Measurements from ENCODE around the gene MAPK6.
"Not testable (repeated sequence)": the region's sequence is repeated elsewhere in the genome, so short reads cannot be mapped to it uniquely, and the experiment has no call there.

The MAPK6 gene

DNA sequence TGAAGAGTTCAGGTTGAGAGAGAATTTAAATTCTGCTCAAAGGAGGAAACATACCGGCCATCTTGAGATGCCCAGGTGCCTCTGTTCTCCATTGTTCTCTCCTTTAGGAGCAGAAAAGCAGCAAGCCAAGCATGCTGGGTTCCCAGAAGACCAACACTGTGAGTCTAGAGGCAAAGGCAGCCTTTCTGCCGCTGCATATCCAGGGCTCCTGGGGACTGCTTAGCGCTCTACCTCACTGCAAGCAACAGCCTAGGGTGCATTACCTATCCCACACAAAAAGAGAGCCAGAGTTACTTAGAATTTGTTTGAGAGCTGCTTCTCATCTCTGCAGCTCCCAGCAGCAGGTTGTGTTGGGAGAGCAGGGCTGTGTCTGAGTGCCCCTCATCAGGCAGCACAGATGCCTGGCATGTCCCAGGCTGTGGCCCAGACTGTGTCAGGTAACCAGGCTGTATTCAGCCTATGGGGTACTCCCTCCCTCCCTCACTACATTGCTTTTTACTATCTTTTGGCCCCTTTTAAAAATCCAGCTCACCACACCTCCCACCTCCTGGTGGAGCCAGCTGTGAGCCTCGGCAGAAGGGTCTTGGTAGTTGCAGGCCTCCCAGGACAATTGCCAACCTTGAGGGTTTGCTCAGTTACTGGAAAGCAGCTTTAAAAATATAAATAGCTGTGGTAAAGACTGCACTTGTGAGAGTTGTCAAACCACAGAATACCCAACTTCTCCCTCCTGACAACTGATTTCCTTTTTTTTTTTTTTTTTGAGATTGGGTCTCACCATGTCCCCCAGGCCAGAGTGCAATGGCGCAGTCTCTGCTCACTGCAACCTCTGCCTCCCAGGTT lies 63.4 kb downstream of the MAPK6 start:
- DNase-seq: no peak

DNA sequence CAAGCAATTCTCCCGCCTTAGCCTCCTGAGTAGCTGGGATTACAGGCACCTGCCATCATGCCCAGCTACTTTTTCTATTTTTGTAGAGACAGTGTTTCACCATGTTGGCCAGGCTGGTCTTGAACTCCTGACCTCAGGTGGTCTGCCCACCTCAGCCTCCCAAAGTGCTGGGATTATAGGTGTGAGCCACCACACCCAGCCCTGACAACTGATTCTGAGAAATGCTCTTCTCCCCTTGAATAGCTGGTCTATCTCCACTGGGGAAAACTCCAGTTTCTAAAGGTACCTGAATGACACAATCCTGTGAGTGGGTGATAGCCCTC lies 64.0 kb downstream of the MAPK6 start:
- DNase-seq: not testable (repeated sequence)

DNA sequence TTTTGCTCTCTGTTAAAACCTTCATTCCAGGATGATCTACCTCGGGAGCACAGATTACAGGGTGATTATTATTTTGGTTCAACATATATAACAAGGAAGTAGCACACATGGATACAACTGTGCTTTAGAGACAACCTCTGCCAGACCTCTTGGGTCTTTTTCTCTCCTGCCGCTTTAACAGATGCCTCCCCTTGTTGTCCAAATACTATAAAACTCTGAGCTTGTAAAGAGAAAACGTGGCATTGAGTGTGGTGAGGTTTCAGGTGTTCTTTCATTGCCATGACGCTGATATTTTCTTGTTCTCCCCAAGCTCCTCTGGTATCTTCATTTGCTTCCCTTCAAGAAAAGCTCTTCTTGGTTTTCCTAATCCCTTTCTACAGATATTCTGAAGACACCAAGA lies 64.6 kb downstream of the MAPK6 start:
- no peak for DNase-seq

DNA sequence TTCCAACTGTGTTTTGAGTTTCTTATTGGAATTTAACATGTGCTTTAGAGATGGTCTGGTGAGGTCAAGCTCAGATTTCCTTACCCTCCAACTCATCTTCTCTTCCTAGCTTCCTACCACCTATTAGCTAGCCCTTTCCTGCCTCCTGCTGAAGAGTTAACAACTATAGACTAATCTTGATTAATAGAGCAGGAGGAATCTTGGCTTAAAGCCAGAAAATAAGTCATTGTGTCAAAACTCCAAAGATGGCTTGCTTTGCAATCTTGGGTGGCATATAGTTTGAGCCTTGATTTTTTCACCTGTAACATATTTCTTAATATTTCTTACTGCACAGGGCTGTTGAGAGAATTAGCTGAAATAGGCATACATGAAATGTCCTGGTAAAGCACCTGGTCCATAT lies 66.3 kb downstream of the MAPK6 start:
- DNase-seq: peak in 1 of 2 experiments; percentile 32

DNA sequence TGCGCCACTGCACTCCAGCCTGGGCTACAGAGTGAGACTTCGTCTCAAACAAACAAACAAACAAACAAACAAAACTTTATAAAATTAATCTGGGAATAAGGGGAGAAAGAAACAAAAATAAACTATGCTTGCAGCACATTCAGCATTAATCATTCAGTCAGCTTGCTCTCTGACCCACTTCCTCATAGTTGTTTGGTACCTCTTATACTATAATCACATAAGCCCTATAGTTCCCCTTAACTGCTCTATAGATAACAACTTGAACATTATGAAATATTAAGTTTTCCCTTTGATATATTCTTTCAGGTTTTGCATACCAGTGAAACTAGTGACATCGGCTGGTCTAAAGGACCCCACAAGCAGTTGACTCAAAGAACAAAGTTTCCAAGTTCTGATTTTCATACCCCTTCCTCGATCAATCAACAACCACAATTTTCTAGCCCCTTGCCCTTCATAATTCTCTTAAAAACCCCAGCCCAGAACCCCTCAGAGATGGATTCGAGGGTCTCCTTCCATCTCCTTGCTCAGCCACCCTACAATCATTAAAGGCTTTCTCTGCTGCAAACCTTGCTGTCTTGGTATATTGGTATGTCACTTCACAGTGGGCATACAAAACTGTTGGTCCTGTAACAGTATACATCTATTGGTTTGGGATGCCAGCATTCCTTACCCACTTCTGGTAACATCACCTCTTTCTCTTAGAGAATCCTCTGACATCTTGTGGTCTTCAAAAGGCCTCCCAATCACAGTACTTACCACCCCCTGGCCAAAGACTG lies 67.2 kb downstream of the MAPK6 start:
- no peak for DNase-seq

DNA sequence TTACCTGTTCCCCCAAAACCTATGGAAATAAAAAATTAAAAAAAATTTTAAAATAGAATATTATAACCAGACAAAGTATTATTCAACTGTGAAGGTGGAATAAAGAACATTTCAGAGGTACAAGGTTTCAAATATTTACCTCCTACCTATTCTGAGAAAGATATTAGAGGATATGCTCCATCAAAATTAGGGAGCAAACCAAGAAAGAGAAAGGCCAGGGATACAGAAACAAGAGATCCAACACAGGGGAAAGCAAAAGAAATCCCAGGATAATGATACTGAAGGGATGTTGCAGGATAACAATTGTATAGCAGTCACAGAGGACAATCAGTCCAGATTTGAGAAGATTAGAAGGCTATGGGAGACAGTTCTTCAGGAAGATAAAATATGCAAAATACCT lies 71.2 kb downstream of the MAPK6 start:
- no peak for DNase-seq

DNA sequence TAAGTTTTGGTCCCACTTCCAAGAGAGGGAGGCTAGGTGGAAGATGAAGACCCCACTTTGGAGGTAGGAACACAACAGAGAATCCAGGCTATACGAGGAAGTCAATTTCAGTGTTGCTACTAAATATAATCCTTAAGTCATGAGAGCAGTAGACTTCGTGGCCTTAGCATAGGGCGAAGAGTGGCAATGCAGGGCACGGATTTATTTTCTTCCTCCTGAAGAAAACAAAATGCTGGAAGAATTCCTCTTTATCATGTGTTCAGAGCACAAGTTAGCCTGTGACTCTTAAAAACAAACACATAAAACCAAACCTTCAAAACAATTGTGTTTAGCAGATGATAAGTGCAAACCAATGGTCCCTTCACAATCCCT lies 74.1 kb downstream of the MAPK6 start:
- no peak for DNase-seq

DNA sequence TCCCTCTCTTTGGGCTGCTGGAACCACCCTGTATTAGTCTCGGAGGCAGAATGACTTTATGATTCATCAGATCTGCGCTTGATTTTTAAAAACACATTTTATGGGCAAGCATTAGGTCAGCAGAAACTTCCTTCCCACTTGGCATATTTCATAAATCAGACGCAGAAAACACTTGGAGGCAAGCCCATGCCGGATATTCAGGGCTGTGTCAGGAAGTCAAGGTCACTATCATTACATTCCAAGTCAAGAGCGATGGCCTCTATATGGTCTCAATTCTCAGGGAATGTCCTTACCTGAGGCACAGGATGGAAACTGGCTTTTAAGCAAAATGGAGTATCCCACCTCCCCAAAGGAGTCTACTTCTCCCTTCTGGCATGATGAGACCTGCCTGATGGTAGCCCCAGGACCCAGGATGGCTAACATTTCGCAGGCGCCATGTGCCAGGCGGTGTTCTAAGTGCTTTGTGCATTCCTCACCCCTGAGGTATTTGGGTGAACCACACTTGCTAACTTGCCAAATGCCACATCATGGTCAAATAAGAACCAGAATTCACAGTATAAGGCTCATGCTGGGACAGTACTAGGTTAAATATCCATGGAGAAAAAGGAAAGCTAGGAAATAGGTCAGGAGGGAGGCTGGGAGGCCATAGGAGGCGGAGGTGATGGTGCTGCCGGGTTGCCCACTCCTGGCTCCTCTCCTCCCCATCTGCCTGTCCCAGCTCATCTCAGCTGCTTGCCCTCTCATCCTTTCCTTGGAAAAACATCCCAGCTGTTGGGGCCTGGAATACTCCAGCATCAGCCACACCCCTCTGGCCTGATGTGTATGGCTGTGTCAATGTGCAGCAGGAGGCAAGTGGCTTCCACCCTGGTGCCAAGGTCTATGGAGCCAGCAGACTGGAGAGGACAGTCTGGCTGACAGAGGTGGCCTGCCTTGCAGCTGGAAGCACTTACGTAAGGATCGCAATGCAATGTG lies 74.8 kb downstream of the MAPK6 start:
- DNase-seq: peak in 1 of 2 experiments; percentile 22

DNA sequence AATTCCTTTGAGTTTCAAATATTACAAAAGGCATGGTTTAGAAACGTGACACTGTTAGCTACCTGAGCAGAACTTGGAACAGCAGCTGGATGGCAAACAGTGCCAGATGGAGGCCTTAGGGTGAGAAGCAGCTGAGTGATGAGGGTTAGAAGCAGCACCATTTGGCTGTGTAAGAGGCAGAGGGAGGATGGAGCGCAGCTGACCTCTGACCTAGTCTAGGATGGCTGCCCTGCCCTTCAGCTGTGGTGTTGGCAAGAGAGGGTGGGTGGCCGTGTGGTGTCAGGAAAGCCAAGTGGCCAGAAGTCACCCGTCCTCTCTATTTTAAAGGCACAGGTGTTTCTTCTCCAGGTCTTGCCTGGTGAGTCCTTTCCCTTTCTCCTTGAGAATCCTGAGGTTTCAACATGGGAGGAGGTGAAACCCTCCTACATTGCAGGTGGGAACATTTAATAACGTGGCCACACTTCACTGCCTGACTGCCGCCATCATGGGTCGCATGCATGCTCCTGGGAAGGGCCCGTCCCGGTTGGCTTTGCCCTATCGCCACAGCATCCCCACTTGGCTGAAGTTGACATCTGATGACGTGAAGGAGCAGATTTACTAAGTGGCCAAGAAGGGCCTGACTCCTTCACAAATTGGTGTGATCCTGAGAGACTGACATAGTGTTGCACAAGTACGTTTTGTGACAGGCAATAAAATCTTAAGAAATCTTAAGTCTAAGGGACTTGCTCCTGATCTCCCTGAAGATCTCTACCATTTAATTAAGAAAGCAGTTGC lies 76.0 kb downstream of the MAPK6 start:
- DNase-seq: no peak

DNA sequence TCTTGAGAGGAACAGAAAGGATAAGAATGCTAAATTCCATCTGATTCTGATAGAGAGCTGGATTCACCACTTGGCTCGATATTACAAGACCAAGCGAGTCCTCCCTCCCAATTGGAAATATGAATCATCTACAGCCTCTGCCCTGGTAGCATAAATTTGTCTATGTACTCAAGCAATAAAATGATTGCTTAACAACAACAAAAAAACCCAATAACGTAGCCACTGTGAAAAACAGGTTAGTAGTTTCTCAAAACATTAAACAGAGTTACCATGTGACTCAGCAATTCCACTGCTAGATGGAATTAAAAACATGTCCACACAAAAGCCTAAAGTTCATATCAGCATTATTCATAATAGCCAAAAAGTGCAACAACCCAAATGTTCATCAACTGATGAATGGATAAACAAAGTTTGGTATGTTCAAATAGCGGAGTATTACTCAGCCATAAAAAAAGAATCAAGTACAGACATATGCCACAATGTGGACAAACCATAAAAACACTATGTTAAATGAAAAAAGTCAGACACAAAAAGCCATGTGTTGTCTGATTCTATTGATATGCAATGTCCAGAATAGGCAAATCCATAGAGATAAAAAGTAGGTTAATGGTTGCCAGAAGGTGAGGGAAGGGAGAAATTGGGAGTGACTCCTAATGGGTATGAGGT lies 76.7 kb downstream of the MAPK6 start:
- DNase-seq: no peak

DNA sequence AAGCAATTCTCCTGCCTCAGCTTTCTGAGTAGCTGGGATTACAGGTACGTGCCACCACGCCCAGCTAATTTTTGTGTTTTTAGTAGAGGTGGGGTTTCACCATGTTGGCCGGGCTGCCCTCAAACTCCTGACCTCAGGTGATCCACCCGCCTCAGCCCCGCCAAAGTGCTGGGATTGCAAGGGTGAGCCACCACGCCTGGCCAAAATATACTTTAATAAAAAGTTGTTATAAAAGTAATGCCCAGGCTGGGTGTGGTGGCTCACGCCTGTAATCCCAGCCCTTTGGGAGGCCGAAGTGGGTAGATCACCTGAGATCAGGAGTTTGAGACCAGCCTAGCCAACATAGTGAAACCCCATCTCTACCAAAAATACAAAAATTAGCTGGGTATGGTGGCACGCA lies 77.5 kb downstream of the MAPK6 start:
- DNase-seq: not testable (repeated sequence)

DNA sequence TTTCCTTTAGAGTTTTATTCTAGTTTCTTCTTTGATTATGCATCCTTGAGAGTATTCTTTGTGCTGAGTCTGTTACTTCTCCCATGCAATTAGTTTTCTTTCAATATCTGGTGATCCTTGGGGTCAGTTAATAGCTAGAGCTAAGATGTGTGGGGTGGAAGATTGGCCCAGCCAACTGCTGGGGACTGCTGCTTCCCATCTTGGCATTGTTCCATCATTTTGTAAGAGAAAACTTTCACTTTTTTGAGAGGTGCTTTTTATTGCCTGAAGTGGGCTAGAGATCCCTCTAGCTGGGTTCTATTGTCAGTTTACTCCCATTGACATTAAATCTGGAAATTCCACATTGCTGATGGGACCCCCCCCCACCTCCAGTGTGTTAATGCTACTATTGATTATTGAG lies 78.2 kb downstream of the MAPK6 start:
- DNase-seq: no peak

DNA sequence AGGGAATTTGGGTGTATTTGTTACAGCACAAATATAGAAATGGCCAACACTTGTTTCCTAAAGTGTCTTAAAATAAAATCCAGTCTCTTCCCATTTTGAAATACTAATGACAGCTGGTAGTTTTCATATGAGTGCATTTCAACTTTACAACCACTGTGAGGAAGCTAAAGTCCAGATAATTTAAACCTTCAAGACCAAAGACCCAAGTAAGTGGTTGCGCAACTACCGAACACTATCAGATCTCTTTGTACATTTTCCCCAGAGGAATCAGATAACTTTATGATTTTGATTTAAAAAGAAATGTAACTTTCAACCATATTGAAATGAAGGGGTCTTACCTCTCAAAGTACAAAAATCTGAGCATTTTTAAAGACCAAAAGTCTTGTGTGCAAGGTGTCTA lies 79.3 kb downstream of the MAPK6 start:
- DNase-seq: no peak

DNA sequence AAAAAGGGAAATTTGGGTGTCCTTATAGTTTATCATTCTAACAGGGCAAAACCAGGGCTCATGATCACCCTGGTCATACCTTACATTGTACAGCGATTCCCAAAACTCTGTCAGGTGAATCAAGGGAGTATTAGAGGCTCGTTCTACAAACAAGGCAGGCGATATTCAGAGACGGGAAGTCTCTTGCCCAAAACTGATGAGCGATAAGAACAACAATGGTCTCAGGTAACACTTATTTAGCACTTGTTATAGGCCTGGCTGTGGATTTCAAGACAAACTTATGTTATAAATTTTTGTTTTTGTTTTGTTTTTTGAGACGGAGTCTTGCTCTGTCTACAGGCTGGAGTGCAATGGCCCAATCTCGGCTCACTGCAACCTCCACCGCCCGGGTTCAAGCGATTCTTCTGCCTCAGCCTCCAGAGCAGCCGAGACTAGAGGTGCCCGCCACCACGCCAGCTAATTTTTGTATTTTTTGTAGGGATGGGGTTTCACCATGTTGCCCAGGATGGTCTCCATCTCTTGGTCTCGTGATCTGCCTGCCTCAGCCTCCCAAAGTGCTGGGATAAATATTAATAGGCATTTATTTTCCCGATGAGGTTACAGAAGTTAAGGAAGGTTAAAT lies 80.7 kb downstream of the MAPK6 start:
- DNase-seq: no peak

DNA sequence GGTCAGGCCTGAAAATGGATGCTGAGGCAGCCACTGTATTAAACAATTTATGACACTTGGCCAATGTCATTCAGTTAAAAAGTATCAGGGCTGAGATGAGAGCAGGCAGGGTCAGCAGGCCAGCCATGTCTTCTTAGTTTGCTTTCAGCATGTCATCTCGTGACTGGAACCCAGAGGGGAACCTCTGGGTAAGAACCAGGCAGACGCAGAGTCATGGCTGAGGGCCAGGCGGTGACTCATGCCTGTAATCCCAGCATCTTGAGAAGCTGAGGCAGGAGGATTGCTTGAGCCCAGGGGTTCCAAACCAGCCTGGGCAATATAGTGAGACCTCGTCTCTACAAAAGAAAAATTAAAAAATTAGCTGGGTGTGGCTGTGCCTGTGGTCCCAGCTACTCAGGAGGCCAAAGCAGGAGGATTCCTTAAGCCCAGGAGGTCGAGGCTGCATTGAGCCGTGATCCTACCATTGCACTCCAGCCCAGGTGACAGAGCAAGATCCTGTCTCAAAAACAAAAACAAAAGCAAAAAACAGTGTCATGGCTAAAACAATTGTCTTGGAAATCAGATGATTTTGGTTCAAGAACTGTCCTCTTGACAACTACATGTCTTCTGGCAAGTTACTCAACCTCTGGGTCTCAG lies 81.9 kb downstream of the MAPK6 start:
- peak in 1 of 2 experiments; percentile 32 for DNase-seq

DNA sequence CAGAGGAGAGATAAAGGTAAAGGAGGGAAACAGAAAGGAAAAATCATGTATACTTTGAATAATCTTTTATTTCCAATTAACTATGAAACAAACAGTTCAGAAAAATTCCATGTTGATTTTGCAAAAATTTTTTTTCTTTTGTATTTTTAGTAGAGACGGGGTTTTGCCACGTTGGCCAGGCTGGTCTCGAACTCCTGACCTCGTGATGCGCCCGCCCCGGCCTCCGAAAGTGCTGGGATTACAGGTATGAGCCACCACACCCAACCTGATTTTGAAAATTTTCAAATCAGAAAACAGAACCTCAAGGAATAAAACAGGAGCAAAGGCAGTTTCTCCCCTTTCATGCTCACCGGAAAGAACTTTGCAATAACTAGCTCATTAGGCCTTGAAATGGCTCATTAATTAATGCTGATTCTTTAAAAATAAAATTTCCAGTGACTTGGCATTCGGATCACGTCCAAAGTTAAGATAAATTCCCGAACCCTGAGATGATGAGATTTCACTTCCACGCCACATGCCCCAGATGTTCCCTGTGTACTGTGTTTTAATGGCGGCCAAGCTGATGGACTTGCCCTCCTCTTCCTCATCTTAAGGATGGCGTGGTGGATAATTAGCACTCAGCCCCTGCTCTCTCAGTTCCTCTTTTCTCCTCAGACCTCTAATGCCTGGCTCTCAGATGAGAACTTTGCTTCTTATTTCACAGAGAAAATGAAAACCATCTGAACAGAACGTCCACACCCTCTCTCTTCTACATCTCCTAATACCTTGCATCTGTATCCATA lies 82.7 kb downstream of the MAPK6 start:
- no peak for DNase-seq

DNA sequence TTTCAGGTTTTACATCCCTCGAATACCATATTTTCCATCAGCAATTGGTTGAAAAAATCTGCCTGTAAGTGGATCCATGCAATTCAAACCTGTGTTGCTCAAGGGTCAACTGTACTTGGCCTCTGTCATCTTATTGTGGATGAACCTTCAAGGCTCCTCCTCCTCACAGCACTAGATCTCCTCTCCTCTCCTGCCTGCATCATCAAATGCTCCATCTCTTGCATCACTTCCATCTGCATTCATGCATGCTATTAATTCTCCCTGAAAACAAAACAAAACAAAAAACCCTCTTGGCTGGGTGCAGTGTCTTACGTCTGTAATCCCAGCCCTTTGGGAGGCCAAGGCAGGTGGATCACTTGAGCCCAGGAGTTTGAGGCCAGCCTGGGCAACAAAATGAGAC lies 83.4 kb downstream of the MAPK6 start:
- DNase-seq: no peak

DNA sequence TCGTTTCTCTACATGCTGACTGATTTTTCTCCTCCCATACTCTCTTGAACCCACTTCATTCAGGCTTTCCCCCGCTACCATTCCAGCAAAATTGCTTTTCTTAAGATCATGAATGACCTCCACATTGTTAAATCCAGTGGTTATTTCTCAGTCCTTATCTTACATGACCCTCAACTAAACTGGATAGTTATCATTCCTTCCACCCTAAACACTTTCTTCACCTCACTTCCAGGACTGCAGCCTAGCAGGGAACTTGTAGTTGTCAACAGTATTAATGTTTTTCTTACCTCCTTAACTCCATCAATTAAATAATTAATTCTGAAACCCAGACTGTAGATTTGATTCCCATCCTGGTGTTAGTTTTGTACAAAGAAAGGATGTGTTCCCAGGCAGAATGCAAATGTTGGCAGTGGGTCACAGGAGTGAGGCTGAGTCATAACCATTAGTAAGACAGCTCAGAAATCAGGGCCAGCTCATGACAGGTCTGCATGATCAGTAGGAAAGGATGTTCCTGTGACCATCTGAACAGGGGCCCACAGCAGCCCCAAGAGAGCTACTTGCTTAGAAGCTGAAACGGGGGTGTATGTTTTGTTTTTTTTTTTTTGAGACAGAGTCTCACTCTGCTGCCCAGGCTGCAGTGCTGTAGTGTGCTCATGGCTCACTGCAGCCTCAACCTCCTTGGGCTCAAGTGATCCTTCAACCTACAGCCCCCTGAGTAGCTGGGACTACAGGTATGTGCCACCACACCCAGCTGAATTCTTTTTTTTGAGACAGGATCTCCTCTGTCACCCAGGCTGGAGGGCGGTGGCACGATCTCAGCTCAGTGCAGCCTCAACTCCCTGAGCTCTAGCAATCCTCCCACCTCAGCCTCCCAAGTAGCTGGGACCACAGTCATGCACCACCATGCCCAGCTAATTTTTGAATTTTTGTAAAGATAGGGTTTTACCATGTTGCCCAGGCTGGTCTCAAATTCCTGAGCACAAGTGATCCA lies 84.5 kb downstream of the MAPK6 start:
- peak; percentile 62 to 72 for DNase-seq

DNA sequence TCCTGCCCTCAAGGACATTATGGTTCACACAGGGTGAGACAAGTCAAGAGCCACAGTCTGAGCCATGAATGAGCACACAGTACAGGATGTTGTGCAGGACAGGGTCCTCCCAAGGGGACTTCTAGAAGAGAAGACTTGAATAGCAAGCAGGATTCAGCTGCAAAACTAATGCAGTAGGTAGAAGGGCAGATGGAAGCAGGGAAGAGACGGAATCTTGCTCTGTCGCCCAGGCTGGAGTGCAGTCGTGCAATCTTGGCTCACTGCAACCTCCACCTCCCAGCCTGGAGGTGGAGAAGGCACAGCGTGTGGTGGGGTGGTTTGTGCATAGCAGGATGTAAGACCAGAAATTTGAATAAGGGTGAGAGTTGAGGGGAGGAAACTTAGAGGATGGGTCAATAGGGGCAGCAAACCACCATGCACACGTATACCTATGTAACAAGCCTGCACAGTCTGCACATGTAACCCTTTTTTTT lies 85.5 kb downstream of the MAPK6 start:
- DNase-seq: no peak

Data from NCI-H446 (cell line).